Gastrocnemius medialis (tissue), 4 donors: ENCODE measurements around the gene SPON2.

Source experiments
- CTCF ChIP-seq, 5 experiments: fragments of 450-650 bp in 3 of 5; fragments of 200-600 bp in 2 of 5; sonication (generic) in 2 of 5; IDR thresholded peaks in 4 of 5; conservative IDR thresholded peaks in 1 of 5; 1 replicate in 4 of 5; 2 replicates in 1 of 5; pipeline ENCODE4 v1.5.1; 2016 to 2019; ENCODE audit warnings: antibody characterized with exemption in 5 of 5, mild to moderate bottlenecking in 3 of 5, moderate library complexity in 3 of 5
- POLR2A ChIP-seq, 2 donors: fragments of 450-650 bp; IDR thresholded peaks; one replicate each; pipeline ENCODE4 v1.6.1; 2017; ENCODE audit warnings: antibody characterized with exemption in 2 of 2, mild to moderate bottlenecking in 2 of 2, moderate library complexity in 2 of 2

- no peak for TF ChIP-seq CTCF (IDR thresholded peaks at IDR 0.05 in 4 of 5, conservative IDR thresholded peaks at IDR 0.05 in 1 of 5)
- TF ChIP-seq POLR2A (IDR thresholded peaks at IDR 0.05): no peak
These were observed 28.1 kb upstream of the SPON2 start for GRCh38 chr4:1200425-1201035.
